Cardiac muscle cell (in vitro differentiated cells and primary cell): ENCODE results near the gene UBASH3B. TPM values are rescaled to one million over a fixed set of nuclear protein-coding genes. Genes with fewer than 3 reads are reported as not detected.

ENCODE experiments used
- DNase-seq, 2 donors: peaks; one replicate each; pipeline versions ENCODE4 v3.0.0 to v3.0.0-alpha.2; 2010 to 2017; ENCODE audit warnings: low read depth in 1 of 2, low spot score in 1 of 2
- H3K27ac ChIP-seq: fragments of 200-600 bp; sonication (generic); 2 replicates; pipeline ENCODE4 v1.5.1; 2016
- H3K27me3 ChIP-seq: fragments of 200-600 bp; sonication (generic); 2 replicates; pipeline ENCODE4 v1.6.0; 2016; ENCODE audit warnings: control low read depth
- H3K36me3 ChIP-seq: fragments of 200-600 bp; sonication (generic); 2 replicates; pipeline ENCODE4 v1.5.1; 2016; ENCODE audit warnings: control low read depth
- H3K4me1 ChIP-seq: fragments of 200-600 bp; sonication (generic); 2 replicates; pipeline ENCODE4 v1.8.1; 2017; ENCODE audit warnings: low read depth, mild to moderate bottlenecking, mixed run types
- H3K4me3 ChIP-seq: fragments of 200-600 bp; sonication (generic); 2 replicates; pipeline ENCODE4 v1.5.1; 2016; ENCODE audit warnings: mild to moderate bottlenecking
- H3K9me3 ChIP-seq: fragments of 200-600 bp; sonication (generic); 2 replicates; pipeline ENCODE4 v1.5.1; 2017; ENCODE audit warnings: low read depth, mild to moderate bottlenecking, control low read depth
- polyA plus RNA-seq: library from polyadenylated mRNA; unstranded; fragments of >200 nt; fragmentation: Nextera tagmentation; extraction: Ambion mirVana; gene quantifications from 2 replicates; pipeline ENCODE4 v1.2.1, GENCODE V29; 2016
- total RNA-seq: library from RNA; depleted of rRNA; stranded (reverse); fragments of >200 nt; gene quantifications from 2 replicates; pipeline ENCODE4 v1.2.3, GENCODE V29; 2016
- TF ChIP-seq, protein P1 (sequence below): IDR thresholded peaks from 2 replicates; pipeline ENCODE4 v1.5.1; 2012; ENCODE audit warnings: low read depth, mild to moderate bottlenecking, low read length

Gene UBASH3B
- total and polyA plus RNA-seq, 2 experiments from 2014 or later: 2.7 TPM; not detected in 1

DNA sequence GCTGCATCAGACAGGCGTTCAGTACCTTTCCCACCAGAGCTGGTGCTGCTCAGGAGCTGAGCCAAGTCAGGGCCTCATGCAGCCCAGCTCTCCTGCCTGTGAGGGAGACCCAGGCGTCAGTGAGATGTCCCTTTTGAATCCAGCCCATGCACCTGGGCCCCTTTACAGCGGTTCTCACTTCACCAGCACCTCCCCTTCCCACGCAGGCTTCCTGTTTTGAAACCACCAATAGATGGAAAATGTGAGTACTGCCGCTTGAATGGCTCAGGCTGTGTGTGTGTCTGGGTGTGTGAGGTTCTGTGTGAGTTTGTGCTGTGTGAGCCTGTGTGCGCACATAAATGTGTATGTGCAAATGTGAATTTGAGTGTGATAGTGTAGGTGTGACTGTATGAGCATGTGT is 88.4 kb downstream of the UBASH3B start:
- Histone ChIP-seq H3K27me3 (no peaks in the 10 kb centered on the region), H3K9me3 (no peaks in the 10 kb centered on the region), H3K27ac (no peak overlapping the region), H3K36me3 (no peaks in the 10 kb centered on the region), H3K4me3 (no peak overlapping the region), H3K4me1 (no peaks in the 10 kb centered on the region)
- no peak for DNase-seq
- TF ChIP-seq, protein P1, sequence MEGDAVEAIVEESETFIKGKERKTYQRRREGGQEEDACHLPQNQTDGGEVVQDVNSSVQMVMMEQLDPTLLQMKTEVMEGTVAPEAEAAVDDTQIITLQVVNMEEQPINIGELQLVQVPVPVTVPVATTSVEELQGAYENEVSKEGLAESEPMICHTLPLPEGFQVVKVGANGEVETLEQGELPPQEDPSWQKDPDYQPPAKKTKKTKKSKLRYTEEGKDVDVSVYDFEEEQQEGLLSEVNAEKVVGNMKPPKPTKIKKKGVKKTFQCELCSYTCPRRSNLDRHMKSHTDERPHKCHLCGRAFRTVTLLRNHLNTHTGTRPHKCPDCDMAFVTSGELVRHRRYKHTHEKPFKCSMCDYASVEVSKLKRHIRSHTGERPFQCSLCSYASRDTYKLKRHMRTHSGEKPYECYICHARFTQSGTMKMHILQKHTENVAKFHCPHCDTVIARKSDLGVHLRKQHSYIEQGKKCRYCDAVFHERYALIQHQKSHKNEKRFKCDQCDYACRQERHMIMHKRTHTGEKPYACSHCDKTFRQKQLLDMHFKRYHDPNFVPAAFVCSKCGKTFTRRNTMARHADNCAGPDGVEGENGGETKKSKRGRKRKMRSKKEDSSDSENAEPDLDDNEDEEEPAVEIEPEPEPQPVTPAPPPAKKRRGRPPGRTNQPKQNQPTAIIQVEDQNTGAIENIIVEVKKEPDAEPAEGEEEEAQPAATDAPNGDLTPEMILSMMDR: no peak

DNA sequence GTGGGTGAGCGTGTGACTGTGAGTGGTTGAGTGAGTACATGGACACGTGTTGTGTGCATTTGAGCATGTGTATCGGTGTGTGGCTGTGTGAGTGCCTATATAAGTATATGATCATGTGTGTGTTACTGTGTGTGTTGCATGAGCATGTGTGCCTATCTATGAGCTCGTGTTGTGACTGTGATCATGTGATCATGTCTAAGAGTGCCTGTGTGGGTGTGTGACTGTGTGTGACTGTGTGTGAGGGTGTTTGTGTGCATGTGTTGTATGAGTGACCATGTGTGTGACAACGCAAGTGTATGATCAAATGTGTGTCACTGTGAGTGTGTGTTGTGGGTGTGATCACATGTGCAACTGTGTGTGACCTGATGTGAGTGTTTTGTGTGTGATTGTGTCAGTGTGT is 88.8 kb downstream of the UBASH3B start:
- no peaks in the 10 kb centered on the region for H3K4me1 ChIP-seq
- H3K9me3 ChIP-seq: no peaks in the 10 kb centered on the region
- H3K27me3 ChIP-seq: no peaks in the 10 kb centered on the region
- H3K36me3 ChIP-seq: no peaks in the 10 kb centered on the region
- no peak overlapping the region for H3K4me3 ChIP-seq
- TF ChIP-seq, protein P1: no peak
- DNase-seq: no peak
- no peak overlapping the region for H3K27ac ChIP-seq

DNA sequence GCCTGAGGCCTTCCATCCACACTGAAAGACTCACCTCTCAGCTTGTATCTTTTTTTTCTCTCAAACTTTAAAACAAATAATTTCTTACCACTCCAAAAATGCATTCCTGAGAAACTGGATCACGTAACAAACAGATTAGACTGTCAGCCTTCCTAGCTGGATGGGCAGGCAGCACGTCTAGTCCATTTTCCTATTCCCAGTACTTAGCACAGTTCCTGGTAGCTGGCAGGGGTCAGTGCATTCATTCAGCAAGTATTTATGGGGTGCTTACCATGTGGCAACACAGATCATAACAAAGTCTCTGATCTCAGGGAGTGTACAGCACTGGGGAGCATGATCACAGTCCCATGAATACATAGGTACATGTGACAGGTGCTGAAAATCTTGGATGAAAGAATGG is 89.6 kb downstream of the UBASH3B start:
- H3K36me3 ChIP-seq: no peaks in the 10 kb centered on the region
- DNase-seq: no peak
- H3K9me3 ChIP-seq: no peaks in the 10 kb centered on the region
- TF ChIP-seq, protein P1: no peak
- no peaks in the 10 kb centered on the region for H3K4me1 ChIP-seq
- no peak overlapping the region for H3K27ac ChIP-seq
- no peaks in the 10 kb centered on the region for H3K27me3 ChIP-seq
- no peak overlapping the region for H3K4me3 ChIP-seq

DNA sequence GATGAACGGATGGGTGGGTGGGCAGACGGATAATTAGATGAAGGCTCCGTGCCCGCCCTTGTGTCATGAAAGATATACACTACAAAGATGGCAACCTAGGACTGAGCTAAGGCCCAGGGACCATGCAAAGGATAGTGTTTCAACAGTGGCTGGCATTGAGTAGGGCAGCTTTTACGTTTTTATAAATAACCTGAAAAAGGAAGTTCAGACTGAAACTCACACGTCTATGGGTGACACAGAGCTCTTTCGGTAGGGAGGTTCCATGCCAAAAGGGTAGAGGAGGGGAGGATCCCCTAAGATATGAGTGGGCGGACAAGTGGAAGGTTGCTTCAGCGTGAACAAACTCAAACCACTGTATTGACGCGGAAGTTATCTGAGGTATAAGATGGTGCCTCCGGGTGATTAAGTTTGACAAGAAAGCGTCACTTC is 90.5 kb downstream of the UBASH3B start:
- Histone ChIP-seq H3K4me3 (no peak overlapping the region), H3K27me3 (no peaks in the 10 kb centered on the region), H3K4me1 (no peaks in the 10 kb centered on the region), H3K36me3 (no peaks in the 10 kb centered on the region), H3K9me3 (no peaks in the 10 kb centered on the region), H3K27ac (no peak overlapping the region)
- TF ChIP-seq, protein P1: no peak
- no peak for DNase-seq

DNA sequence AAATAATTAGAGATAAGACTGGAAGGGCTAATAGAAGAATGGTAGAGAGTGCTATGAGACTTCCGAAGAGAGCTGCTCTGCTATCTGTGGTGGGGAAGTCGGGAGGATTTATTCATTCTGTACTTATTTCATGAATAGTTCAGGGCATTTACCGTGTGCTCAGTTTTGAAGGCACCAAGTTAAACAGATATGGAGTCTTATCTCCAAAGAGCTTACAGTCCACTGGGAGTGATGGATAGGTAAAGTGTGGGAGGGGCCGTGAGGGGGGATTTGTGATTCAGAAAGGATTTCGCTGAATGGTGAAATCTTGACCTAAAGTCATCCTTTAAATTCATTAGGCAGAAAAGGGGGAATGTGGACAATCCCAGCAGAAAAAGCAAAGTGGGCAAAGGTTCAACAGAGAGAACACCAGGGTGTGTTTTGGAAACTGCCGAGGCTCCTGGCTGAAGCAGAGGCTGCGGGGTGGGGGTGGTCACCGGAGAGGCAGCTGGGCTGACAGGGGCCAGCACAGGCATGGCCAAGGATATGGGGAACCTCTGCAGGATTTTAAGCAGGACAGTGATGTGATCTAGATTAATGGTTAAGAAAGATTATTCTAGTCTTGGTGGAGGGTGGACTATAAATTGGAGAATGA is 91.2 kb downstream of the UBASH3B start:
- Histone ChIP-seq H3K27me3 (no peaks in the 10 kb centered on the region), H3K4me1 (no peaks in the 10 kb centered on the region), H3K27ac (no peak overlapping the region), H3K4me3 (no peak overlapping the region), H3K9me3 (no peaks in the 10 kb centered on the region), H3K36me3 (no peaks in the 10 kb centered on the region)
- TF ChIP-seq, protein P1: no peak
- DNase-seq: no peak
